ENCODE measurements around the gene ADCY4. TPM values are rescaled to one million over a fixed set of nuclear protein-coding genes. Genes with fewer than 3 reads are reported as not detected.
A peak's percentile ranks its signal among the peaks of the same experiment; 100 is the strongest.

The ADCY4 gene
- total and polyA plus RNA-seq, 2 of the 13 experiments (the other 11 are each of a cell fraction or from before 2014, with no cell fraction given): 0.03 TPM; not detected in 1

DNA sequence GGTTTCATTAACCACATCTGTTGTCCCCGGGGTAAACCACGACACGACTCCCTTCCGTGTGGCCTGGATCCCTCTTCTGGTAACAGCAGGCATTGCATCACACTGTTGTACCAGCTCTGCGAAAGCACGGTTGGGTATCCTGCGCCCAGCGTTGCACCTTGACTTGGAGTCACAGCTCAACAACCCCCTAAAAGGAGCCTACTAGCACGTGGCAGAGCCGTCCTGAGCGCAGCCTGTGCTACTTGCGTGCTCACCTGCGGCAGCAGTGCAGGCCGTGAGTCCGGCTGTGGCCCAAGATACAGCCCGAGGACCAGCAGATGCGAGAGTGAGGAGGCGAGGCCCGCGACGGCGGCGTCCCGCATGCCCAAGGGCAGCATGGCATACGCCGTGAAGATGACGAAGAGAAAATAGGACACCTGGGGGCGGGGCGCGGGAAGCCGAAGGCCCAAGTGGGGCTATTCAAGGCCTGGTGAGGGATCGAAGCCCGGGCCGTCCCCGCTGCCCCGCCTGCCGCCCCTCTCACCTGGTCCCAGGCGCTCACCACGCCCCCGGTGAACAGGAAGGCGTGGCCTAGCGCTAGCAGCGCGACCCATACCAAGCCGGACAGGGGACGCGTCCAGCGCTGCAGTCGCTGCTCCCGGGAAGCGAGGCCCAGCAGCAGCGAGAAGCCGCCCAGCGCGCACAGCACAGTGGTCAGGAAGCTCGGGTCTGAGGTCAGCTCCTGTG lies 2.4 kb downstream of the ADCY4 start (continued):
- TF ChIP-seq, protein P1, sequence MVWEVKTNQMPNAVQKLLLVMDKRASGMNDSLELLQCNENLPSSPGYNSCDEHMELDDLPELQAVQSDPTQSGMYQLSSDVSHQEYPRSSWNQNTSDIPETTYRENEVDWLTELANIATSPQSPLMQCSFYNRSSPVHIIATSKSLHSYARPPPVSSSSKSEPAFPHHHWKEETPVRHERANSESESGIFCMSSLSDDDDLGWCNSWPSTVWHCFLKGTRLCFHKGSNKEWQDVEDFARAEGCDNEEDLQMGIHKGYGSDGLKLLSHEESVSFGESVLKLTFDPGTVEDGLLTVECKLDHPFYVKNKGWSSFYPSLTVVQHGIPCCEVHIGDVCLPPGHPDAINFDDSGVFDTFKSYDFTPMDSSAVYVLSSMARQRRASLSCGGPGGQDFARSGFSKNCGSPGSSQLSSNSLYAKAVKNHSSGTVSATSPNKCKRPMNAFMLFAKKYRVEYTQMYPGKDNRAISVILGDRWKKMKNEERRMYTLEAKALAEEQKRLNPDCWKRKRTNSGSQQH (CRISPR knock-in tag; IDR thresholded peaks at IDR 0.05; ENCODE audit: low read depth): peak; percentile 42; the same call in 1 of the 2 replicates
- TF ChIP-seq, protein P2, sequence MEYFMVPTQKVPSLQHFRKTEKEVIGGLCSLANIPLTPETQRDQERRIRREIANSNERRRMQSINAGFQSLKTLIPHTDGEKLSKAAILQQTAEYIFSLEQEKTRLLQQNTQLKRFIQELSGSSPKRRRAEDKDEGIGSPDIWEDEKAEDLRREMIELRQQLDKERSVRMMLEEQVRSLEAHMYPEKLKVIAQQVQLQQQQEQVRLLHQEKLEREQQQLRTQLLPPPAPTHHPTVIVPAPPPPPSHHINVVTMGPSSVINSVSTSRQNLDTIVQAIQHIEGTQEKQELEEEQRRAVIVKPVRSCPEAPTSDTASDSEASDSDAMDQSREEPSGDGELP (IDR thresholded peaks at IDR 0.05; ENCODE audit: borderline replicate concordance, low read depth): peak; percentile 75; the same call in 1 of the 2 replicates
- TF ChIP-seq ZNF737 (CRISPR knock-in tag; IDR thresholded peaks at IDR 0.05; ENCODE audit: borderline replicate concordance): peak; percentile 84
- peak; percentile 72 for TF ChIP-seq ZNF598 (CRISPR knock-in tag; IDR thresholded peaks at IDR 0.05; ENCODE audit: borderline replicate concordance)
- peak; percentile 61 for TF ChIP-seq PHF8 (CRISPR knock-in tag; IDR thresholded peaks at IDR 0.05)
- no peak for TF ChIP-seq ZNF143 (CRISPR knock-in tag; IDR thresholded peaks at IDR 0.05)
- no peak for TF ChIP-seq HNF4G (IDR thresholded peaks at IDR 0.05; ENCODE audit: borderline replicate concordance, low read depth, low read length)
- TF ChIP-seq HNF4G (CRISPR knock-in tag; IDR thresholded peaks at IDR 0.05; ENCODE audit: borderline replicate concordance, low read depth): peak; percentile 71; the same call in 1 of the 2 replicates
- peak; percentile 95 for TF ChIP-seq ZNF781 (CRISPR knock-in tag; IDR thresholded peaks at IDR 0.05; ENCODE audit: borderline replicate concordance, not compliant biosample characterization)
- no peak for TF ChIP-seq EZH2 (conservative IDR thresholded peaks at IDR 0.05; ENCODE audit: low read depth, low read length)
- TF ChIP-seq ZNF180 (CRISPR knock-in tag; IDR thresholded peaks at IDR 0.05; ENCODE audit: borderline replicate concordance, low read depth): no peak
- no peak for TF ChIP-seq HMG20A (CRISPR knock-in tag; IDR thresholded peaks at IDR 0.05; ENCODE audit: borderline replicate concordance)
- TF ChIP-seq, protein P3, sequence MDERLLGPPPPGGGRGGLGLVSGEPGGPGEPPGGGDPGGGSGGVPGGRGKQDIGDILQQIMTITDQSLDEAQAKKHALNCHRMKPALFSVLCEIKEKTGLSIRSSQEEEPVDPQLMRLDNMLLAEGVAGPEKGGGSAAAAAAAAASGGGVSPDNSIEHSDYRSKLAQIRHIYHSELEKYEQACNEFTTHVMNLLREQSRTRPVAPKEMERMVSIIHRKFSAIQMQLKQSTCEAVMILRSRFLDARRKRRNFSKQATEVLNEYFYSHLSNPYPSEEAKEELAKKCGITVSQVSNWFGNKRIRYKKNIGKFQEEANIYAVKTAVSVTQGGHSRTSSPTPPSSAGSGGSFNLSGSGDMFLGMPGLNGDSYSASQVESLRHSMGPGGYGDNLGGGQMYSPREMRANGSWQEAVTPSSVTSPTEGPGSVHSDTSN (CRISPR knock-in tag; IDR thresholded peaks at IDR 0.05): peak; percentile 25; the same call in 1 of the 2 replicates
- TF ChIP-seq, protein P4, sequence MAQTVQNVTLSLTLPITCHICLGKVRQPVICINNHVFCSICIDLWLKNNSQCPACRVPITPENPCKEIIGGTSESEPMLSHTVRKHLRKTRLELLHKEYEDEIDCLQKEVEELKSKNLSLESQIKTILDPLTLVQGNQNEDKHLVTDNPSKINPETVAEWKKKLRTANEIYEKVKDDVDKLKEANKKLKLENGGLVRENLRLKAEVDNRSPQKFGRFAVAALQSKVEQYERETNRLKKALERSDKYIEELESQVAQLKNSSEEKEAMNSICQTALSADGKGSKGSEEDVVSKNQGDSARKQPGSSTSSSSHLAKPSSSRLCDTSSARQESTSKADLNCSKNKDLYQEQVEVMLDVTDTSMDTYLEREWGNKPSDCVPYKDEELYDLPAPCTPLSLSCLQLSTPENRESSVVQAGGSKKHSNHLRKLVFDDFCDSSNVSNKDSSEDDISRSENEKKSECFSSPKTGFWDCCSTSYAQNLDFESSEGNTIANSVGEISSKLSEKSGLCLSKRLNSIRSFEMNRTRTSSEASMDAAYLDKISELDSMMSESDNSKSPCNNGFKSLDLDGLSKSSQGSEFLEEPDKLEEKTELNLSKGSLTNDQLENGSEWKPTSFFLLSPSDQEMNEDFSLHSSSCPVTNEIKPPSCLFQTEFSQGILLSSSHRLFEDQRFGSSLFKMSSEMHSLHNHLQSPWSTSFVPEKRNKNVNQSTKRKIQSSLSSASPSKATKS (CRISPR knock-in tag; IDR thresholded peaks at IDR 0.05): no peak
- TF ChIP-seq TBX3 (IDR thresholded peaks at IDR 0.05; ENCODE audit: borderline replicate concordance): no peak
- peak; percentile 87; the same call in 1 of the 2 replicates for TF ChIP-seq ZNF713 (CRISPR knock-in tag; IDR thresholded peaks at IDR 0.05)
- TF ChIP-seq ZNF878 (CRISPR knock-in tag; IDR thresholded peaks at IDR 0.05): no peak; the same call in 1 of the 2 replicates
- TF ChIP-seq, protein P5, sequence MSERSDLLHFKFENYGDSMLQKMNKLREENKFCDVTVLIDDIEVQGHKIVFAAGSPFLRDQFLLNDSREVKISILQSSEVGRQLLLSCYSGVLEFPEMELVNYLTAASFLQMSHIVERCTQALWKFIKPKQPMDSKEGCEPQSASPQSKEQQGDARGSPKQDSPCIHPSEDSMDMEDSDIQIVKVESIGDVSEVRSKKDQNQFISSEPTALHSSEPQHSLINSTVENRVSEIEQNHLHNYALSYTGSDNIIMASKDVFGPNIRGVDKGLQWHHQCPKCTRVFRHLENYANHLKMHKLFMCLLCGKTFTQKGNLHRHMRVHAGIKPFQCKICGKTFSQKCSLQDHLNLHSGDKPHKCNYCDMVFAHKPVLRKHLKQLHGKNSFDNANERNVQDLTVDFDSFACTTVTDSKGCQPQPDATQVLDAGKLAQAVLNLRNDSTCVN (CRISPR knock-in tag; IDR thresholded peaks at IDR 0.05; ENCODE audit: borderline replicate concordance): peak; percentile 84
- TF ChIP-seq, protein P6, sequence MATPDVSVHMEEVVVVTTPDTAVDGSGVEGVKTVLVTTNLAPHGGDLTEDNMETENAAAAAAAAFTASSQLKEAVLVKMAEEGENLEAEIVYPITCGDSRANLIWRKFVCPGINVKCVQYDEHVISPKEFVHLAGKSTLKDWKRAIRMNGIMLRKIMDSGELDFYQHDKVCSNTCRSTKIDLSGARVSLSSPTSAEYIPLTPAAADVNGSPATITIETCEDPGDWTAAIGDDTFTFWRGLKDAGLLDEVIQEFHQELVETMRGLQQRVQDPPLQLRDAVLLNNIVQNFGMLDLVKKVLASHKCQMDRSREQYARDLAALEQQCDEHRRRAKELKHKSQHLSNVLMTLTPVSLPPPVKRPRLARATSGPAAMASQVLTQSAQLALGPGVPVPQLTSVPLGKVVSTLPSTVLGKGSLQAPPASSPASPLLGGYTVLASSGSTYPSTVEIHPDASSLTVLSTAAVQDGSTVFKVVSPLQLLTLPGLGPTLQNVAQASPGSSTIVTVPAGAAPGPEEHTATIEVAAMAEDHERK (CRISPR knock-in tag; IDR thresholded peaks at IDR 0.05; ENCODE audit: low read depth): no peak
- no peak for TF ChIP-seq NPAS2 (CRISPR knock-in tag; IDR thresholded peaks at IDR 0.05; ENCODE audit: borderline replicate concordance)
- TF ChIP-seq ZBTB7A (CRISPR knock-in tag; IDR thresholded peaks at IDR 0.05): peak; percentile 19; the same call in 1 of the 2 replicates

Data from HepG2 (cell line).